Endometrium (tissue), 2 donors: ENCODE measurements around the gene ZXDB.
"Not testable (repeated sequence)": the region's sequence is repeated elsewhere in the genome, so short reads cannot be mapped to it uniquely, and the experiment has no call there.

ENCODE experiments used
- FAIRE-seq: peaks from 2 replicates; lab custom pipeline; 2012; peaks lifted over from hg19 to GRCh38; lab: Jason Lieb, UNC
- donor health status: control.
- donor health status: control.

The ZXDB gene

GRCh38 chrX:57591284-57592159, at the start of gene ZXDB:
Gene ZXDB, plus strand, starts transcription at chrX:57592011. Its CDS starts 38 bp downstream, at chrX:57592049.
- not testable (repeated sequence) for FAIRE-seq

DNA sequence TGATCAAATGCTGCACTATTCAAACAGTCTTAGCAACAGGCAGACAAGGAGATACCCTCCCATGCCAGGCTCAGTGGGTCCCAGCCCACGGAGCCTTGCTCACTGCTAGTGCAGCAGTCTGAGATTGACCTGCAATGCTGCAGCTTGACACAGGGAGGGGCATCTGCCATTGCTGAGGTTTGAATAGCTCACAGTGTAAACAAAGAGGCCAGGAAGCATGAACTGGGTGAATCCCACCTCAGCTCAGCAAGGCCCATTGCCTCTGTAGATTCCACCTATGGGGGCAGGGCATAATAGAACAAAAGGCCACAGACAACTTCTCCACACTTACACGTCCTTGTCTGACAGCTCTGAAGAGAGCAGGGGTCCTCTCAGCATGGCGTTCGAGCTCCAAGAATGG, 26.6 kb upstream of the ZXDB start:
- no peak for FAIRE-seq

DNA sequence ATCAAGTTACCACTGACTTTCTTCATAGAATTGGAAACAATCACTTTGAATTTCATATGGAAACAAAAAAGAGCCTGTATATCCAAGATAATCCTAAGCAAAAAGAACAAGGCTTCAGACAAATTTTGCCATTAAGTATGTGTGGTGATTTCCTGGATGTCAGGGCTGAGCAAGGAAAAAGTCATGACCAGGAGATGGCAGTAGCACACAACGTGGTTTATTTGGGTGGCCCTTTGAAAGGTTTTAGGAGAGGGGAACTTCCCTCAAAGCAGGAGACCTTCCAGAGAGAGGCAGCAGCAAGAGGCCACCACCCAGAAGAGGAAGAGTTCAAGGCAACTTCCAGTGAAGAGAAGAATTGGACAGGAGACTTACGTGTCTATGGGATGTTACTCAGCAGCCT, 18.1 kb upstream of the ZXDB start:
- no peak for FAIRE-seq

GRCh38 chrX:57582948-57583347, 8.9 kb upstream of the ZXDB start:
- FAIRE-seq = not testable (repeated sequence)

- FAIRE-seq = no peak
These were observed 8.3 kb upstream of the ZXDB start for GRCh38 chrX:57583477-57583876.

- FAIRE-seq = no peak
These were observed 5.5 kb upstream of the ZXDB start for GRCh38 chrX:57586360-57586759.

GRCh38 chrX:57587062-57587461, 4.7 kb upstream of the ZXDB start:
- FAIRE-seq = no peak

DNA sequence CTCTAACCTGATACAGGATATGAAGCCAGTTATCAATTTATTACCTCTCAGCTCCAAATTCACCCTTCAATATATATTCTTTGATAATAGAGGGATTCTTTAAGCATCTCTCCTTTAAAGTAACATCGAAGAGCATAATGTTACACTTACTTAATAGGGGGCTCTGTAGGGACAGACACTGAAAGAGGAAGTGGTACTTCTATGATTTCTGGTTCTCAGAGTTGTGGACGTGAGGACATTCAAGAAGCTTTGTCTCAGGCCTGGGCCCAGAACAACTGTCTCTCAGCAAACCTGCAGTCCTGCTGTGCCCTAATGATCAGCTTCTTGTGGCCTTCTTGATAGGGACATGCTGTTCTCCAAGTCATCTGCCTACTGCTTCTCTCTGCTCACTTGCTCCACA, 4.2 kb upstream of the ZXDB start:
- FAIRE-seq = no peak

DNA sequence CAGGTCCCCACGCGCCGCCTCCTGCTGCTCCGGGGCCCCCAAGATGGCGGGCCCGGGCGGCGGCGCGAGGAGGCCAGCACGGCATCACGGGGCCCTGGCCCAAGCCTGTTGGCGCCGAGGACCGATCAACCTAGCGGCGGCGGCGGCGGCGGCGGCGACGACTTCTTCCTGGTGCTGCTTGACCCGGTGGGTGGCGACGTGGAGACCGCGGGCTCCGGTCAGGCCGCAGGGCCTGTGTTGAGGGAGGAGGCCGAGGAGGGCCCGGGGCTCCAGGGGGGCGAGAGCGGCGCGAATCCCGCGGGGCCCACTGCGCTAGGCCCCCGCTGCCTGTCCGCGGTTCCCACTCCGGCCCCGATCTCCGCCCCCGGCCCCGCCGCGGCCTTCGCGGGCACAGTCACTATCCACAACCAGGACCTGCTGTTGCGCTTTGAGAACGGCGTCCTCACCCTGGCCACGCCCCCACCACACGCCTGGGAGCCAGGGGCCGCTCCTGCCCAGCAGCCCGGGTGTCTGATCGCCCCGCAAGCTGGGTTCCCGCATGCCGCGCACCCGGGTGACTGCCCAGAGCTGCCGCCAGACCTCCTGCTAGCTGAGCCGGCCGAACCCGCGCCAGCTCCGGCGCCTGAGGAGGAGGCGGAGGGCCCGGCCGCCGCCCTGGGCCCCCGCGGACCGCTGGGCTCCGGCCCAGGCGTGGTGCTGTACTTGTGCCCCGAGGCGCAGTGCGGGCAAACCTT, 516 bp downstream of the ZXDB start:
- FAIRE-seq = not testable (repeated sequence)

DNA sequence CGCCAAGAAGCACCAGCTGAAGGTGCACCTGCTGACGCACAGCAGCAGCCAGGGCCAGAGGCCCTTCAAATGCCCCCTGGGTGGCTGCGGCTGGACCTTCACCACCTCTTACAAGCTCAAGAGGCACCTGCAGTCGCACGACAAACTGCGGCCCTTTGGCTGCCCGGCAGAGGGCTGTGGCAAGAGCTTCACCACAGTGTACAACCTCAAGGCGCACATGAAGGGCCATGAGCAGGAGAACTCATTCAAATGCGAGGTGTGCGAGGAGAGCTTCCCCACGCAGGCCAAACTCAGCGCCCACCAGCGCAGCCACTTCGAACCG, 1.0 kb downstream of the ZXDB start:
- FAIRE-seq = not testable (repeated sequence)

DNA sequence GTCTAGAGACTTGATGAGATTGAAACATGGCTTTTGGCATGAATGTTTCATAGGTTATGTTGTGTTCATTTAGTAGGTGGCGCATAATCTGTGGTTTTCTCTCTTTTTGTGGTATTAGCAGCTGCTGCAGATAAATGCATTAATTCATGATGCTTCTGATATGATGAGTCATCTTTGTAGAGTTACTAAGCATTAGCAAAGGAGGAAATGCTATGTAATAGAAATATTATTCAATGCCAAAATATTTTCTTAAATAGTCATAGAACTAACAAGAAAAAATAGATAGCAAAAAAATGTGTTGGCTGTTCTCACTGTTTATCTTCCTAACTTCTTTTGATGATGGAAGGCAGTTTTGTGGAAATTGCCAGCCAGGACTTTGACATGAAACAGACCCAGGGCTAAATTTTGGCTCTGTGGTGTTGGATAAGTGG, 3.6 kb downstream of the ZXDB start:
- FAIRE-seq = no peak

- no peak for FAIRE-seq
These were observed 4.3 kb downstream of the ZXDB start for GRCh38 chrX:57596109-57596508.

GRCh38 chrX:57596516-57596915, 4.7 kb downstream of the ZXDB start:
- no peak for FAIRE-seq

DNA sequence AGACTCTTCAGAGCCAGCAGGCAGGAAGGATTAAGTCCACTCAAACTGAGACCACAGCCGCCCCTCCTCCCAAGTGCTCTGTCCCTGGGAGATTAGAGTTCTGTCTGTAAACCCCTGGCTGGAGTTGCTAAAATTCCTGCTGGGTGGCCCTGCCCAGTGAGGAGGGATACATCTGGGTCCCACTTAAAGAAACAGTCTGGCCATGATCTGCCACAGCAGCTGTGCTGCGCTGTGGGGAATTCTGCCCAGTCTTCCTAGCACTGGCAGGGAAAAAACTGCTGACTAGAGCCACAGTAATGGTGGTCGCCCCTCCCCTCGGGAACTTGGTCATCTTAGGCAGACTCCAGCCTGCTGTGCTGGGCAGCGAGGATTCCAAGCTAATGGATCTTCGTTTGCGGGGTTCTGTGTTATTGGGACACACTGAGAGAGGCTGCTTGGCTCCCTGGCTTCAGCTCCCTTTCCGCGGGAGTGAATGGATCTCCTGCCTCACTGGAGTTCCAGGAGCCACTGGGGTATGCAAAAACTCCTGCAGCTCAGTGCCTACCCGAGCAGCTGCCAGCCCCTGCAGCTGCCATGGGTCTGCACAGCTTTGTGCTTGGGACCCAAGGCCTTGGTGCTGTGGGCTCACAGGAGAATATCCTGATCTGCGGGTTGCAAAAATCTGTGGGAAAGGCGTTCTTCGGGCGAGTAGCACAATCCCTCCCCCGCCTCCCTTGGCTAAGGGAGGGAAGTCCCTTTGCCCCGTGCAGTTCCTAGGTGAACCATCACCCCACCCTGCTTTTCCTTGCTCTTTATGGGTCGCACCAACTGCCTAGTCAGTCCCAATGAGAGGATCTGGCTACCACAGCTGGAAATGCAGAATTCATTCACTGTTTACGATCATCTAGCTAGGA, 15.7 kb downstream of the ZXDB start:
- FAIRE-seq = no peak

GRCh38 chrX:57613351-57613750, 21.5 kb downstream of the ZXDB start:
- not testable (repeated sequence) for FAIRE-seq

DNA sequence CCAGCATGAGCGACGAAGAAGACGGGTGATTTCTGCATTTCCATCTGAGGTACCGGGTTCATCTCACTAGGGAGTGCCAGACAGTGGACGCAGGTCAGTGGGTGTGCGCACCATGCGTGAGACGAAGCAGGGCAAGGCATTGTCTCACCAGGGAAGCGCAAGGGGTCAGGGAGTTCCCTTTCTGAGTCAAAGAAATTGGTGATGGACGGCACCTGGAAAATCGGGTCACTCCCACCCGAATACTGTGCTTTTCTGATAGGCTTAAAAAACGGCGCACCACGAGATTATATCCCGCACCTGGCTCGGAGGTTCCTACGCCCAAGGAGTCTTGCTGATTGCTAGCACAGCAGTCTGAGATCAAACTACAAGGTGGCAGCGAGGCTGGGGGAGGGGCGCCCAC, 37.6 kb downstream of the ZXDB start:
- FAIRE-seq = not testable (repeated sequence)

- no peak for FAIRE-seq
These were observed 48.8 kb downstream of the ZXDB start for GRCh38 chrX:57640674-57641016.

GRCh38 chrX:57641338-57641737, 49.5 kb downstream of the ZXDB start:
- FAIRE-seq = no peak

DNA sequence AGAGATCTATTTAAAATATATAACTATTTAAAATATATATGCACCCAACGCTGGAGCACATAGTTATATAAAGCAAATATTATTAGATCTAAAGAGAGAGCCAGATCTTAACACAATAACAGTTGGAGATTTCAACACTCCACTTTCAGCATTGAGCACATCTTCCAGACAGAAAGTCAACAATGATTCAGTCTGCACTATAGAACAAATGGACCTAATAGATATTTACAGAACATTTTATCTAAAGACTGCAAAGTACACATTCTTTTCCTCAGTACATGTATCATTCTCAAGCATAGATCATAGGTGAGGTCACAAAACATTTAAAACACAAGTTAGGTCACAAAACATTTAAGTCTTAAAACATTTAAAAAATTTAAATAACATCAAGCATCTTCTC, 51.9 kb downstream of the ZXDB start:
- no peak for FAIRE-seq

DNA sequence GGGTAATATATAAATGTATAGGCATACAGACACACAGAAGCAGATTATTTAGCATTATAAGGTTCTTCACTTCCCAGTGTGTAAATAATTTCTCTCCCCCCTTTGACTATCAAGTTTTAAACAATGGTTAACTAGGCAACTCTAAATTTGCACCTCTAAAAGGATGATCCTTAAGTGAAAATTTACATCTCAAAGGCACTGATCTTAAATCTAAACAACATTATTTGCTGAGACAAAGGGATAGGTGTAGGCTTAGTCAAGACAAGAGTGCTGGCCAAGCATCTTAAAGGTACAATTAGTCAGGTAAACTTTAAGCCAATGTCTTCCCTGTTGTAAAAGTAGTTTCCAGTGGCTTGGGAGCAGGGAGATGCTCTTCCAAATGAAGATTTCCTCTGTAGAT, 55.2 kb downstream of the ZXDB start:
- no peak for FAIRE-seq
